CD4-positive, alpha-beta T cell treated with Interleukin-6 at 100 ng/mL for 8 hours (primary cell): ENCODE data around the gene FANCC.
"Not testable (repeated sequence)": the region's sequence is repeated elsewhere in the genome, so short reads cannot be mapped to it uniquely, and the experiment has no call there.

Source experiments
- DNase-seq: peaks from one replicate; pipeline ENCODE4 v3.0.0-alpha.2; 2020; ENCODE audit warnings: mixed read lengths, low spot score

Gene FANCC

GRCh38 chr9:95226921-95227320, 90.6 kb downstream of the FANCC start:
- no peak for DNase-seq

DNA sequence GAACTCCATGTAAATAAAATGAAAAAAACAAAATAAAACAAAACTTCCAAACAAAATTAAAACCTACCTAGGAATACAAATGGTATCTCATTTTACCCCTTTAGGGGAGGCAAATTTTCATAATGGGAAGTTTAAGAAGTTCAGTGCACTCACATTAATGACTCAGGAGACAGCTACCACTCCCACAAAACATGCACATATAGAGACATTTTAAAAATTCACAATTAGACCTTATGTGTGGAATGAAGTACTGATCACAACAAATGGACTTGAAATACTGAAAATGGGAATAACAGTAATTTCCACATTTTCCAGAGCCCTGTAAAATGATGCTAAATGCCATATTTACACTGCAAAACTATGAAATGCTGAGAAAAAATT, 91.8 kb downstream of the FANCC start:
- DNase-seq: no peak

GRCh38 chr9:95225076-95225725, 92.3 kb downstream of the FANCC start:
- no peak for DNase-seq

- no peak for DNase-seq
Observed at GRCh38 chr9:95224376-95225019, 93.0 kb downstream of the FANCC start.

GRCh38 chr9:95220352-95220751, 97.2 kb downstream of the FANCC start:
- not testable (repeated sequence) for DNase-seq

DNA sequence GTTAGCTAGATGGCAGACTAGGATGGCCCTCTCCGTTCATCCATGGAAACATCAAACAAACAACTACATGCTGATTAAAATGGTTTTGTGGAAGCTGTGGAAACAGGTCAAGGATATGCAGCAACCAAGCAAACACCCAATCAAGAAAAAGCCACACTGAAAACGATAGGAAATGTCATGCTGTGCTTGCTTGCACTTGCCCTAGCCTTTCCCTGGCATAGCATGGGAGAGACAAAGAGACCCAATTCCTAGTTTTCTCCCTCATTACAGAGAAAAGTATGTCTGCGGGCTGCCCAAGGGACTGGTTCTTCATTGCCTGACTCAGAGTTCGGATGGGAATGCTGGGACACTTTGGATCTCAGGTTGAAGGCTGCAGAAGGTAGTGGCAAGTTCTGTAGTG, 98.7 kb downstream of the FANCC start:
- DNase-seq: no peak

DNA sequence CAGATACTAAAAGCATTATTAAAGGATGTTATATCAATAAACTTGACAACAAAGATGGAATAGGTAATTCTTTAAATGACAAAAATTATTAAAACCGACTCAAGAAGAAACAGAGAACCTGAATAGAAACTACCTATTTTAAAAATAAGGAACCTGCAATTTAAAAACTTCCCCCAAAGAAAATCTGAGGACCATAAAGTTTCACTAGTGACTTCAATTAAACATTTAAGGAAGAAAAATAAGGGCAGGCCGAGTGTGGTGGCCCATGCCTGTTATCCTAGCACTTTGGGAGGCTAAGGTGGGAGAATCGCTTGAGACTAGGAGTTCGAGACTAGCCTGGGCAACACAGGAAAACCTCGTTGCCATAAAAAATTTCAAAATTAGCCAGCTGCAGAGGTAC, 99.6 kb downstream of the FANCC start:
- DNase-seq: no peak

GRCh38 chr9:95215336-95215898, 102.1 kb downstream of the FANCC start:
- DNase-seq: no peak

- DNase-seq: no peak
Observed at GRCh38 chr9:95213117-95213516, 104.4 kb downstream of the FANCC start.

DNA sequence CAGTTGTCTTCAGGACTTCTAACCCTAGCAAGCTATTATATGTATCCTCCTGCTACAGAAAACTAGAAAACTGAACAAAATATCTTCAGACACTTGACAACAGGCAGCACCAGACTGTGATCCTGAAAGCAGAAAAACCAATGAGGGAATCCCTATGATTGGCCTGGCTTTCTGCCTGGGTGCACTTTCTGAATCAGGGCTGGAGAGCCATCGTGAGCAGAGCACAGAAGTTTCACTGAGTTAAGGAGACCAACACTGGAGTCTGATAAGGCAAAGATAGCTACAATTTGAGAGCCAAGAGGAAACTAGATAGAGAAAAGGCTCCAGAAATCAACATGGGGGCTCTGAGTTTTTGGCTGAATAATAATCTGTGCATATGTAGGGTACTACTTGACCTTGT, 106.5 kb downstream of the FANCC start:
- no peak for DNase-seq

DNA sequence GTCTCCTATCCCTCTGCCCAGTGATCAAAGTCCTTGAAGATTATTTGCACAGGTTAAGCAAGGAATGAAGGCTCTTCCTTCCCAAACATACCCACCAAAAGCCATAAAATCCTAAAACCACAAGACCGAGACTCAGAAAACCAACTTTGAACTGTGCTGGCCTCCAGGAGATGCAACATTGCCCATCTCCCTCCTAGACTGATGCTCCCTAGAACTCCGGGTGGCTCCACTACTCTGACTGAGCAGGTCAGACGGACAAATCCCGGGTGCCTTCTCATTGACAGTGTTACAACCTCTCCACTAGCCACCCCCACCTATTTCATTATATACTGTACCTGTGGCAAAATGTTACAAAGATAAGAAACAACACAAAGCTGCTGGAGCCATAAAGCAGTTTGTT, 110.1 kb downstream of the FANCC start:
- DNase-seq: no peak

DNA sequence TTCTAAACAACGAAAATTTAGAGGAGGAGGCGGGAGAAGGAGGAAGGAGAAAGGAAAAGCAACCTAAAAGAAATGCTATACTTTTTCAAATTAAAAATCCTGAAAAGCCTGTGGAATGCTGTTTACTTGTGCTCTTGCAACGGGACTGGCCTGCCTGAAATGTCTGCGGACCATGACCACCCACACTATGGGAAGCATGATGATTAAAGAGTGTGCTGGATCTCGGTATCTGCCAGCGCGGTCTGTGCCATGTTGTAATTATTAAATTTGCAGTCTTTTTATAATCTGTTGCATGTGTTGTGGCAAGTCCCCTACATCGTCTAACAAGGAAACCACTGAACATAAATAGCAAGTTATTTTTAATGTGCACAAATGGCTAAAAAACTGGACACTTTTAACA, 111.4 kb downstream of the FANCC start:
- DNase-seq: no peak

DNA sequence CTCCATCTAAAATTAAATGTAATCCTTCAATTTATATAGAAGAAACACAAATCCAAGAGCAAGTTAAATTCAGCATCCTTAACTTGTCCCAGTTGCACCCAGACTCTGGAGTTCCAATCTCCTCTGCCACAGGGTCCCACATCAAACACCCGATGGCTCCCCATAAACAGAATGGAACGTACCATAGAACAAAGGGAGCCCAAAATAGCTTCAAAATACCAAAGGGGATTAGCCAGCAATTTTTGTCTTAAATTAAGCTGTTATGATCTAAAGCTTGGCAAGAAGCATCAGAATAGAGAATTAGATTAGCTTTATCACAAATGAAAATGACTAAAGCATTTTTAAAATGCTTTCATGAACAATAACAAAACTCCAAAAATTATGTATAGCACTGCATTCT, 112.8 kb downstream of the FANCC start:
- no peak for DNase-seq

DNA sequence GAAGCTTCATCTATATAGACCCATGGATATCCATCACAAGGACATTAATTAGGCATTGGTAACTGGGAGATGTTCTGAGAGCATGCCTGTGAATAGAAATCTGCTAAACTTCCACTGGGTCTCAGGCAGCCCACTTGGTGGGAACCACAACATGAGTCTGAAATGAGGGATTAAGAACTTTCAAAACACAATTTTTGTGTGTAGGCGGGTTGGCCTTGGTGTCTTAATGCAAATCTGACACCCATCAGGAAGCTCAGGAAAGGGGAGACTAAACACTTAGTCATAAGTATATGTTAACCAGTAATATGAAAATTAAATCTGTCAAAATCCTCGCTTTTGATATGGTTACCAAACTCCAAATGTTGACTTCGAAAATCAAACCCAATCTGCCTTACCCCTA, 113.2 kb downstream of the FANCC start:
- no peak for DNase-seq

- not testable (repeated sequence) for DNase-seq
Observed at GRCh38 chr9:95203019-95203418, 114.5 kb downstream of the FANCC start.

- DNase-seq: no peak
Observed at GRCh38 chr9:95202076-95202681, 115.3 kb downstream of the FANCC start.

GRCh38 chr9:95201206-95201605, 116.3 kb downstream of the FANCC start:
- DNase-seq: no peak

- no peak for DNase-seq
Observed at GRCh38 chr9:95197692-95198271, 119.7 kb downstream of the FANCC start.

DNA sequence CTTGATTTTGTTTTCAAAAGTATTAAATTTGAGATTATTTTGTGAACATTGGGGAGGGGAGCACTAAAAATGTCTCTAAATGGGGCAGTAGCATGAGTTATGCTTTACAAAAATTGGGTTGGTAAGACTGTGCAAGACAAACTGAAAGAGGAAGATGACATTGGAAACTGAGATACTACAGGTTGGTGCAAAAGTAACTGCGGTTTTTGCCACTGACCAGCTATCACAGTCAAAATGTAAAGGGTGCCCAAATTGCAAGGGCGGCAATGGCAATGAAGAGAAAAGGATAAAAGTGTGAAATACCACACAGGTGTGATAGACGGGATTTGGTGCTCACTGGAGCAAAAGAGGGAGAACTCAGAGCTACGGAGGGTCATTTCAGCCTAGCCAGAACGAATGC, 124.0 kb downstream of the FANCC start:
- DNase-seq: no peak

GRCh38 chr9:95193067-95193466, 124.4 kb downstream of the FANCC start:
- DNase-seq: no peak

GRCh38 chr9:95192631-95193030, 124.9 kb downstream of the FANCC start:
- DNase-seq: no peak

GRCh38 chr9:95190413-95190812, 127.1 kb downstream of the FANCC start:
- no peak for DNase-seq
